ENCODE measurements around the gene ERP44.
"Not testable (repeated sequence)": the region's sequence is repeated elsewhere in the genome, so short reads cannot be mapped to it uniquely, and the experiment has no call there.

ERP44 gene

DNA sequence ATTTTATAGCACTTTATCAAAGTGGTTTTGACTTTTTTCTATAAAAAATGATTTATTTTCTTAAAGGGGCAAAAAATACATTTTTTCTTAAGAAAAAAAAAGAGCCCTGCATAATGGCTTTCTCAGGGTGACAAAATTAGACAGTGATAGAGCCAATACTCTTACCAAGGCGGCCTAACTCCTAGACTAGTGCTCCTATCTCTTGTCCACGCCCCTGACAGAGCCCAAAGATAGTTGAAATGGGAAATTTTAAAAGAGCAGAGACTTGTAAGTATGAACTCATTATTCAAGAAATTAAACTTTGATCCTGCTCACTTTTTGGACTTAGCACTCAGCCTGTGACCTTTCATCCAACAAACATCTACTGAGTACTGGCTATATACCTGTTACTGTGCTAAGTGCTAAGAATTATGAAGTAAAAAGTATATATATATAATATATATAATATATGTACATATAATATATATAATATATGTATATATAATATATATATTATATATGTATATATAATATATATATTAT lies 1.4 kb upstream of the ERP44 start:
- no peak for DNase-seq (ENCODE audit: low read depth, low spot score)

- no peak for DNase-seq (ENCODE audit: low read depth, low spot score)
Measured at GRCh38 chr9:100099722-100100042, 882 bp upstream of the ERP44 start.

DNA sequence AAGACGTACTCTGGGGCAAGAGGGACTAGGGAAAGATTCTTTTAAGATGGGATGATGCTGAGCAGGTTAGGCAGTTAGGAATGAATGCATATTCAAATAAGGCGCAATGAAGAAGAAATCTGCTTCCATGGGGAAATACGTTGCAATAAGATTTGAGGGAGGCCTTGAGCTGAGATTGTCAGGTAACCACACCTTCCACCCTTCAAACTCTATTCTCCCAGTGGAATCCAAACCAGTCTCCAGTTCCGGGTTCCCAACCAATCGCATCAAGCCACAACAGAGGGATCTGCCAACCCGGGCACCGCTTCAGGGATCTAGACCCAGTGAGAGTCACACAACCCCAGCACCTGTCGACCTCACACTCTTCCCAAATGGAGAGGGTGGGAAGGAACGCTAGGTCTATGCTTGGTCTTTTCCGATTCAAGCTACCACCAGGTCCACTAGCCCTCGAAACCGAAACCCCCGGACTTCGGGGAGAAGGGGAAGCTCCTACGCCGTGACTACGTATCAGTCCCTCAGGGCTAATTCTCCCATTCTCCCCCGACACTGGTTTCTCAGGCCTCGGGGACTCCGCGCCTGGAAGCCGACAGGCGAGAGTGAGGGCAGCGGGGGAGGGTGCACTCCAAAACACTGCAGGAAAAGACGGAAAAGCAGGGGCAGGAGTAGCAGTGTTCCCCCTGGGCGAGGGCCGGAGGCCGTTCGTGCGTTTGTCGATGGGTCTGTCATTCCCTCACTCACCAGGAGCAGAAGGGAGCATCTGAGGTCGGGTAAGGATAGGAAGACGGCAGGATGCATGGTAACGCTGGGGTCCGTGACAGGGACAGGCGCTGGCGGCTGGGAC lies 534 bp downstream of the ERP44 start:
- DNase-seq (ENCODE audit: low read depth, low spot score), result no peak

DNA sequence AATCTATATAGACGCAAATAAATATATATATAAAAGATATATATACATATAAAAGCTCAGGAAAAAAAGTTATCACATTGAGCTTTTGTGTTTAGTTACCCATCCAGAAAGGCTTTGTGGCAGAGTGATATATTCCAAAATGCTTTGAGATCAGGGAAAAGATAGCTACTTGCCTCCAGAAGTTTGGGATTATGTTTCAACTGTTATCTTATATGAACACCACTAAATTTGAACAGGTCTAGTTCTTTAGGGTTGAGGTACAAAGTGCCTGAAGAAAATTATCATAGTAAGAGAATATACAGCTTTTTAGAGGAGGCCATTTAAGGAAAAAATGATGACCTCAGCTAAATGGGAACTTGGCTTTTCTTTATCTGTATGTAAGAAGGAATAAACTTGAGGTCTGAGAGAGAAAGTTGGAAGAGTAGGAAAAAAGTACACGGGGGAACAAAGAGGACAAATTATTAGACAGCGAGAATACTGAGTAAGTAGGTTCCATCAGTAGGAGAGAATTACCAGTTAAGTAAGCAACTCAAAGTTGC lies 2.4 kb downstream of the ERP44 start:
- DNase-seq (ENCODE audit: low read depth, low spot score), result no peak

GRCh38 chr9:100094411-100094810 lies 4.4 kb downstream of the ERP44 start:
- DNase-seq (ENCODE audit: low read depth, low spot score), result not testable (repeated sequence)

- DNase-seq (ENCODE audit: low read depth, low spot score), result no peak
Measured at GRCh38 chr9:100092066-100092465, 6.7 kb downstream of the ERP44 start.

GRCh38 chr9:100091650-100092049 lies 7.2 kb downstream of the ERP44 start:
- no peak for DNase-seq (ENCODE audit: low read depth, low spot score)

- DNase-seq (ENCODE audit: low read depth, low spot score), result no peak
Measured at GRCh38 chr9:100090880-100091279, 7.9 kb downstream of the ERP44 start.

DNA sequence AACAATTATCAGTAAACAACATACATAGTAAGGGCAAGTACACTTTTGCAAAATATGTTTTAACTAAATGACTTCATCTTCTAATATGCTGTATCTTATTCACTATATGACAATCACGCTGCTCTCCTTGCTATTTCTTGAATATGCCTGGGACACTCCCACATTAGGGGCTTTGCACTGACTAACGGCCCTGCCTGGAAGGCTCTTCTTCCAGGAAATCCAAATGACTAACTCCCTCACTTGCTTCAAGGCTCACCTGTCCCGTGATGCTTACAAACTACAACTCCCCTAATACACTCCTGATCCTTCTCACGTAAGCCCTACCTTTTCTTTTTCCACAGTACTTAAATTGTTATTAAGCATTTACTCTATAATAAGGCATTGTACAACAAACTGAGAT lies 10.6 kb downstream of the ERP44 start:
- DNase-seq (ENCODE audit: low read depth, low spot score), result no peak

DNA sequence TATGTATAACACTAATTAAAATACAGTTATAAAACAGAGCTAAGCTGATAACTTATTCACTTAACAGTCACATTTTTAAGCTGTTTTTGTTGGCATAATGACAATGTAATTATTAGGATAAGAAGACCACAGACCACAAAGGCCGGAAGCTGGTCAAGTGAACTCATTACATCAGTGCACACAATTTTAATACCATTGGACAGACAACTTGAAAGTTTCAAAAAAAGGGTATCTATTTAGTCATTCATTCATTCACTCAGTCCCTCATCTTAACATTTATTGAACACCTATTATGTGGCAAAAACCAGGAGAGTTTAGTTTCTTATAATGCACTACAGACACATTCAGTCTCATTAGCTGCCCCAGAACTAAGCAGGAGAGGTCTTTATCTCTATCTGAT lies 11.6 kb downstream of the ERP44 start:
- DNase-seq (ENCODE audit: low read depth, low spot score), result peak; percentile 10

- DNase-seq (ENCODE audit: low read depth, low spot score), result no peak
Measured at GRCh38 chr9:100086097-100086635, 12.6 kb downstream of the ERP44 start.

DNA sequence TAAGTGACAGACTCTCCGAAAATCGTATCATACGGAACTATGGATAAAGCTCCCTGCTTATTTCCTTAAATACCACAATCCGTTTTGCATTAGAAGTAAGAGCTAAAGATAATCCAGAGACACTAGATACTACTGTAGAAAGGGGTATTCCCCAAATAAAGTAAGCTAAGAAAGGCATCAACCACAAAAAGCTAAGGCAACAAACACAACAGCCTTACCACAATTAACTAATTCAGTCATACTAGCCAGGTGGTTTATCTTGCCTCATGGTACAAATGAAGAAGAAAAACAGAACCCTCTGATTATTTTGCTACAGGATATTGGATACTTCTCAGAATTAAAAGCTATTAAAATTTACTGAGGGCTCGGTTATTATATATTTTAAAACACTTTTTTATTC lies 14.1 kb downstream of the ERP44 start:
- no peak for DNase-seq (ENCODE audit: low read depth, low spot score)

- DNase-seq (ENCODE audit: low read depth, low spot score), result no peak
Measured at GRCh38 chr9:100084128-100084453, 14.7 kb downstream of the ERP44 start.

DNA sequence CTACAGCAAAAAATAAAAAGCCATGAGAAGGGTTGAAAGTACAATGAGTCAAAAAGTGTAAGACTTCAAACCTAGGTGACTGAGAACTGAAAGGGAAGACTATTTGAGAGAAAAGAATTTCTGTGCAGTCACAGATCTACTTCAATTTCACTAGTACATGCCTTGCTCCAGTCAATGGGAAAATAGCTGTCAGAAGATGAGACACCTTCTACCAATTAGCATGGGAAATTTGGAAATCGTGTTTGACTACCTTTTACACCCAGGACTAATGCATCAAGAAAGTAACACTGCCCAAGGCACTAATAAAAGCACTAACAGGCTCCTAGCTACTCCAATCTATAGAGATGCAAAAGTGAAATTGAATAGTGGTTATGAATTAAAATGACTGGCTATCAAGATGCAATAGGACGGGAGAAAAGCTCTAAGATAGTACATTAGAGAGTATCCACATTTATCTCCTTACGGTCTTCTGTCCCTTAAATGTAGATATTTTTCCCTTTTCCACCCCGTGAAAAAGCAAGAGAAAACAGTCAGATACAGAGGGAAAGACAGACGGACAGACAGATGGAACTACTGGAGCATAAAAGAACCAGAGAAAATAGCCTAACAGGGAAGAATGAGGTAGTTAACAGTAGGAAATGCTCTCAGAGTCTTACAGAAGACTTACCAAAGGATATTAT lies 15.2 kb downstream of the ERP44 start:
- DNase-seq (ENCODE audit: low read depth, low spot score), result no peak

DNA sequence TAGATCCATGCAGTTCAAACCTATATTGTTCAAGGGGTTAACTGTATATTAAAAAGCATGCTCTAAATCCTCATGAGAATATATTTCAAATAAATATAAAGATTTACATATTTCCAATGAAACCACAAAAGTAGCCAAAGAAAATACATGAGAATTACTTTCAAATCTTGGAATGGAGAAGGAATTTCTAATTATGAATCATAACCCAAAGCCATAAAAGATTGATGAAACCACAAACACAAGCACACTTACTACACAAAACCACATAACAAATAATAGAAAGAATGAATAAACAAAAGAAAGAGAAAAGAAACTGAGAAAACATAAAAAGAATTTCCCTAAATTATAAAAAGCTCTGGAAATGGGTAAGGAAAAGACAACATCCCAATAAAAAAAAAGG lies 16.0 kb downstream of the ERP44 start:
- DNase-seq (ENCODE audit: low read depth, low spot score), result no peak

- DNase-seq (ENCODE audit: low read depth, low spot score), result not testable (repeated sequence)
Measured at GRCh38 chr9:100076256-100076655, 22.5 kb downstream of the ERP44 start.

DNA sequence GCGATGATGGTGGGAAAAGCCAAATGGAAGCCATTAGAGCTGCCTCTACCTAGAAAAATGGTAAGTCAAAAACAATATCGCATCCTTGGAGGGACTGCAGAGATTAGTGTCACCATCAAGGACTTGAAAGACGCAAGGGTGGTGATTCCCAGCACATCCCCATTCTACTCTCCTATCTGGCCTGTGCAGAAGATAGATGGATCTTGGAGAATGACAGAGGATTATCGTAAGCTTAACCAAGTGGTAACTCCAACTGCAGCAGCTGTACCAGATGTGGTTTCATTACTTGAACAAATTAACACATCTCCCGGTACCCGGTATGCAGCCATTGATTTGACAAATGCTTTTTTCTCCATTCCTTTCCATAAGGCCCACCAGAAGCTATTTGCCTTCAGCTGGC lies 23.8 kb downstream of the ERP44 start:
- DNase-seq (ENCODE audit: low read depth, low spot score), result no peak

GRCh38 chr9:100074093-100074492 lies 24.7 kb downstream of the ERP44 start:
- DNase-seq (ENCODE audit: low read depth, low spot score), result no peak

- no peak for DNase-seq (ENCODE audit: low read depth, low spot score)
Measured at GRCh38 chr9:100072805-100073204, 26.0 kb downstream of the ERP44 start.

GRCh38 chr9:100071271-100071670 lies 27.5 kb downstream of the ERP44 start:
- no peak for DNase-seq (ENCODE audit: low read depth, low spot score)

DNA sequence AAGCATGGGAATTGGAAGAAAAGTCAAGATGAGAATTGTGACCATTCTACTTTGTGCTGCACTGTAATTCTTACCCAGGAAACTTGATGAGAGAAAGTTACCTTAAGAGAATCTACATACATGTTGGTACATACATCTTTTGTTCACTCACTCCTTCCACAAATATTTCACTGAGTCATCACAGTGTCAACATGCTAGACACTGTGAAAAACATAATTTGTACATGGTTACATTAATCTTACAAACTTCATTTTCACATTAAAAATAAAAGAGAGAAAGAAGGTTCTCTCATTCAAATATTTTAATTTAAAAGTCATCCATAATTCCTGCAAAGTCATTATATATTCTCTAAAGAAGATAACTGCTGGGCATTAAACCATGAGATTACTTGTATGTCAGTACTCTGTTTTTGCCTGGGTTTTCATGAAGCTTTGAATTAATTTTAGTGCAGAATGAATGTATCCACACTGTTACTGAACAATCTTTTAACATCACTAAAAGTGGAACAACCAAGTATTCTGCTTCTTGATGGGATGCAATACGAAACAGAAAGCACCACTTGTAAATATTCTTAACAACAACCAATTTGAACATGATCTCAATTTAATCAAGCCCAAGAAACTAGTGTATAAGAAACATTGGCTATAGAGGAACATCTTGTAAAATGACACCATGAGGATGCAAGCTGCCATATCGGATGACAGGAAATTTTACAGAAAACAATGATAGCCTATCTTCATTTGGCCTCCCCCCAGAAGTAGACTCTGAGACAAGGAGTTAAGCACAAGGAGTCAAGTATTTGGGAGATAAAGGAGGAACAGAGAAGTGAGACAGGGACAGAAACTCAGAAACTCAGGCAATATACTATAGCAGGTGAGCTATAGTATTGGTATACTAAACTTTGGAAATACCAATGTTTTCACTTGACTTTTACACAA lies 28.4 kb downstream of the ERP44 start:
- no peak for DNase-seq (ENCODE audit: low read depth, low spot score)

DNA sequence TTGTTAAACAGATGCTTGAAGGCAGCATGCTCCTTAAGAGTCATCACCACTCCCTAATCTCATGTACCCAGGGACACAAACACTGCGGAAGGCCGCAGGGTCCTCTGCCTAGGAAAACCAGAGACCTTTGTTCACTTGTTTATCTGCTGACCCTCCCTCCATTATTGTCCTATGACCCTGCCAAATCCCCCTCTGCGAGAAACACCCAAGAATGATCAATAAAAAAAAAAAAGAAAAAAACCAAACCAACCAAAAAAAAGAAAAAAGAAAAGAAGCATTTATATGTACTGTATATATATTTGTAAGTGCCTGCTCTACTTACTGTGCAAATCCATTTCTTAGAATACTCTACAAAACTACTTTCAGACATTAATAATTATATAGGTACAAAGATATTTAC lies 29.7 kb downstream of the ERP44 start:
- not testable (repeated sequence) for DNase-seq (ENCODE audit: low read depth, low spot score)

Data from activated CD4-positive, CD25-positive, alpha-beta regulatory T cell treated with anti-CD3 and anti-CD28 coated beads, Interleukin-2, amount 50 U/mL, for 16 hours (primary cell).